ENCODE data around the gene SPP2. TPM values are rescaled to one million over a fixed set of nuclear protein-coding genes. Genes with fewer than 3 reads are reported as not detected.

Gene SPP2
- total and polyA plus RNA-seq, 2 of the 8 experiments (the other 6 are each of a cell fraction or from before 2014, with no cell fraction given): not detected

- Histone ChIP-seq H3K18ac (ENCODE audit: extremely low read depth, low read length) (no peak overlapping the region), H3K4me2 (ENCODE audit: insufficient read depth in 1 of 2, low read depth in 2 of 2, low read length in 2 of 2) (no peak overlapping the region), H3K14ac (ENCODE audit: insufficient read length) (no peak overlapping the region), H4K5ac (ENCODE audit: insufficient read length, low read depth, low read length) (no peak overlapping the region), H3K4ac (replicated peaks; ENCODE audit: insufficient read length, low read depth, low read length) (no peak overlapping the region), H3K36me3 (ENCODE audit: control insufficient read depth in 2 of 4, insufficient read depth in 4 of 4, low read length in 3 of 4) (no peaks in the 10 kb centered on the region), H3K79me1 (ENCODE audit: low read depth, low read length) (no peaks in the 10 kb centered on the region), H2BK15ac (ENCODE audit: low read length) (no peak overlapping the region), H3K23ac (ENCODE audit: insufficient read length) (no peak overlapping the region), H3K9me3 (ENCODE audit: insufficient read depth in 2 of 2, low read depth in 1 of 2, low read length in 1 of 2) (peaks cover 6 to 15% of the 10 kb centered on the region in 2 experiments; a peak in 2 of 4 replicates), H3K23me2 (ENCODE audit: low read depth, low read length) (no peaks in the 10 kb centered on the region), H2BK12ac (ENCODE audit: low read depth, low read length) (no peak overlapping the region), H3K27ac (ENCODE audit: low read depth, low read length) (no peak overlapping the region), H4K8ac (ENCODE audit: extremely low read depth, insufficient read depth, low read length) (no peak overlapping the region), H3K56ac (replicated peaks; ENCODE audit: insufficient read length, low read depth, low read length) (no peak overlapping the region), H4K20me1 (replicated peaks in 1 of 2; ENCODE audit: control insufficient read depth in 1 of 2, insufficient read depth in 2 of 2, low read length in 2 of 2) (no peaks in the 10 kb centered on the region), H3K4me1 (replicated peaks in 1 of 4; ENCODE audit: control insufficient read depth in 3 of 4, insufficient read depth in 4 of 4, low read length in 3 of 4) (no peaks in the 10 kb centered on the region), H3K4me3 (ENCODE audit: extremely low read depth in 1 of 4, insufficient read depth in 2 of 4, low read depth in 3 of 4, low read length in 4 of 4) (no peak overlapping the region), H2AK5ac (ENCODE audit: low read depth, low read length) (no peak overlapping the region), H2BK120ac (replicated peaks; ENCODE audit: low read depth, low read length) (no peak overlapping the region), H3K27me3 (replicated peaks in 1 of 4; ENCODE audit: control insufficient read depth in 3 of 4, extremely low read depth in 1 of 4, insufficient read depth in 3 of 4, low read length in 3 of 4) (no peaks in the 10 kb centered on the region), H3K9ac (replicated peaks in 1 of 4; ENCODE audit: extremely low read depth in 1 of 4, low read depth in 3 of 4, low read length in 3 of 4) (no peak overlapping the region), H3K79me2 (ENCODE audit: control insufficient read depth in 1 of 2, insufficient read depth in 2 of 2, low read length in 2 of 2) (no peaks in the 10 kb centered on the region), H2BK20ac (ENCODE audit: low read length) (no peak overlapping the region), H2AFZ (ENCODE audit: low read length) (no peak overlapping the region), H4K91ac (replicated peaks; ENCODE audit: insufficient read length, low read length) (no peak overlapping the region), H2BK5ac (ENCODE audit: low read depth, low read length) (no peak overlapping the region)
- DNase-seq (ENCODE audit: low read depth in 1 of 2, low spot score in 2 of 2) (no peak), FAIRE-seq (no peak)
- ChIA-PET POLR2A (ENCODE audit: partially characterized antibody) (no interaction called here), CTCF (ENCODE audit: partially characterized antibody) (interaction anchor here (0.6 kb wide), 1 partner anchor 76 kb away, joined by 3 read pairs; no protein-coding TSS in a partner anchor)
- TF ChIP-seq SIX5 (IDR thresholded peaks at IDR 0.05; ENCODE audit: low read depth, low read length) (no peak), RAD21 (IDR thresholded peaks at IDR 0.05 in 1 of 2, conservative IDR thresholded peaks at IDR 0.05 in 1 of 2; ENCODE audit: low read depth in 2 of 2, low read length in 2 of 2) (no peak), RXRA (IDR thresholded peaks at IDR 0.05; ENCODE audit: insufficient read depth, low read depth, low read length) (no peak), TEAD4 (IDR thresholded peaks at IDR 0.05; ENCODE audit: low read depth, low read length) (no peak)
- WGBS, 2 experiments (ENCODE audit: extremely low coverage in 1 of 2, insufficient coverage in 1 of 2, insufficient read length in 1 of 2, insufficient replicate concordance in 2 of 2, low coverage in 1 of 2, low lambda C conversion rate in 2 of 2, missing lambda C conversion rate in 1 of 2): 95% methylated on average over 10 of the region's 10 CpGs; no CpG with 5 or more reads in 1 of the 2 experiments
These were observed 25.0 kb upstream of the SPP2 start for GRCh38 chr2:234025466-234025865.

Measured in H1 (cell line).